ENCODE measurements around the gene TLE3.

The TLE3 gene

GRCh38 chr15:70002897-70003296, 94.8 kb downstream of the TLE3 start:
- no peak for DNase-seq (ENCODE audit: low spot score)

- no peak for DNase-seq (ENCODE audit: low spot score)
These were observed 95.9 kb downstream of the TLE3 start for GRCh38 chr15:70001859-70002258.

GRCh38 chr15:69999392-70000085, 98.2 kb downstream of the TLE3 start:
- no peak for DNase-seq (ENCODE audit: low spot score)

GRCh38 chr15:69998541-69999391, 99.0 kb downstream of the TLE3 start:
- no peak for DNase-seq (ENCODE audit: low spot score)

GRCh38 chr15:69997813-69998212, 99.9 kb downstream of the TLE3 start:
- DNase-seq (ENCODE audit: low spot score), result no peak
